KOPT-K1 (cell line): Measurements from ENCODE around the gene JAK1.

Source experiments
- H3K27ac ChIP-seq: fragments of 200-600 bp; sonication (generic); 2 replicates; pipeline ENCODE4 v1.5.1; 2016; ENCODE audit warnings: antibody characterized with exemption, mild to moderate bottlenecking, low read depth, low read length; ENCODE audit not compliant: poor library complexity, severe bottlenecking
- H3K36me3 ChIP-seq: fragments of 200-600 bp; sonication (generic); 2 replicates; pipeline ENCODE4 v1.5.1; 2017; ENCODE audit warnings: antibody characterized with exemption, mild to moderate bottlenecking, low read length, moderate library complexity; ENCODE audit not compliant: insufficient read depth
- H3K9me3 ChIP-seq: fragments of 200-600 bp; sonication (generic); 2 replicates; pipeline ENCODE4 v1.5.1; 2017; ENCODE audit warnings: antibody characterized with exemption, low read length, mild to moderate bottlenecking; ENCODE audit not compliant: insufficient read depth, poor library complexity, severe bottlenecking

Gene JAK1

DNA sequence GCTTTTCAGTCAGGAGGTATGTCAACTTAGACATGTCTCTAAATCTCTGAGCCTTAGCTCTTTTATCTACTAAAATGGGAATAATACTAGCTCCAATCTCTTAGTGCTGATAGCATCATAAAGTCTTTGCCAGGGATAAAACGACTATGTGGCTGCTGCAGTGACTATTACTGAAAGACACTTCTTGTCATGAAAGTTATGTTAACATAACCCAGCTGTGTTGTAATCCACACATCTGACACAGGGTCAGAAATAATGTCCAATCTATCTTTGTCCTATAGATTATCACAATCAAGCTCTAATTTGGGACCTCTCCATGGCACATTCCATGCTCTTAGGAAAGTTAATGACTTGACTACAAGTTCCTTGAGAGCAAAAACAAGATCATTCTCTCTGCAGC, 62.8 kb downstream of the JAK1 start:
- H3K27ac ChIP-seq = no peak overlapping the region

DNA sequence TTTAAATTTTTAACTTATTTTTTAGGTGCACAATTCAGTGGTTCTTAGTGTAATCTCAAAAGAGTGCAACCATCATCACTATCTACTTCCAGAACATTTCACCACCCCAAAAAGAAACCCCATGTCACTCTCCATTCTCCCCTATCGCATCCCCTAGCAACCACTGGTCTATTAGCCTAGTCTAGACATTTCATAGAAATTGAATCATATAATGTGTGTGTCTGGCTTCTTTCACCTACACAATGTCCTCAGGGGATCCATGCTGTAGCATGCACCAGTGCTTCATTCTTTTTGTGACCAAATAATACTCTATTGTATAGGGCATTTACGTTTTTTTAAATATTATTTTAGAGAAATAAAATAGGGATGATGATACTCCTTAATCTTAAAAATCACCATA, 64.7 kb downstream of the JAK1 start:
- Histone ChIP-seq H3K27ac (no peak overlapping the region), H3K9me3 (no peaks in the 10 kb centered on the region), H3K36me3 (no peaks in the 10 kb centered on the region)

More for the DNA sequence above, 62.8 kb downstream of the JAK1 start:
- no peaks in the 10 kb centered on the region for H3K36me3 ChIP-seq
- no peaks in the 10 kb centered on the region for H3K9me3 ChIP-seq

DNA sequence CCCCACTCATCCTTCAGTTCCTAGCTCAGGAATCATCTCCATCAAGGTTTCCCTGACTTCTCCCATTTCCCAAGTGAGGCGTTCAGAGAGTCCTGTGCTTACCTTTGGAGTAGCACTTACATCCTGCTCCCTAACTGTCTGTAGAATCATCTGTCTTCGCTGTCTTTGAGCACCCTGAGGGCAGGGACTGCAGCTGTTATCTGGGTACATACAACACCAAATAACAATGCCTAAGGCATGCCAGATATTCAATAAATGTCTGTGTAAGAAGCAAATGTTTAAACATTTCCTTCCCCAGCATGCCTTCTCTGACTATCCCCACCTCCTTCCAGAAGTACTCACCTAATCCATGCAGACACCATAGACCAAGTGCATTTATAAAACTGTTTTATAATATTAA, 65.4 kb downstream of the JAK1 start:
- H3K27ac ChIP-seq = no peak overlapping the region
- H3K36me3 ChIP-seq = no peaks in the 10 kb centered on the region
- H3K9me3 ChIP-seq = no peaks in the 10 kb centered on the region

DNA sequence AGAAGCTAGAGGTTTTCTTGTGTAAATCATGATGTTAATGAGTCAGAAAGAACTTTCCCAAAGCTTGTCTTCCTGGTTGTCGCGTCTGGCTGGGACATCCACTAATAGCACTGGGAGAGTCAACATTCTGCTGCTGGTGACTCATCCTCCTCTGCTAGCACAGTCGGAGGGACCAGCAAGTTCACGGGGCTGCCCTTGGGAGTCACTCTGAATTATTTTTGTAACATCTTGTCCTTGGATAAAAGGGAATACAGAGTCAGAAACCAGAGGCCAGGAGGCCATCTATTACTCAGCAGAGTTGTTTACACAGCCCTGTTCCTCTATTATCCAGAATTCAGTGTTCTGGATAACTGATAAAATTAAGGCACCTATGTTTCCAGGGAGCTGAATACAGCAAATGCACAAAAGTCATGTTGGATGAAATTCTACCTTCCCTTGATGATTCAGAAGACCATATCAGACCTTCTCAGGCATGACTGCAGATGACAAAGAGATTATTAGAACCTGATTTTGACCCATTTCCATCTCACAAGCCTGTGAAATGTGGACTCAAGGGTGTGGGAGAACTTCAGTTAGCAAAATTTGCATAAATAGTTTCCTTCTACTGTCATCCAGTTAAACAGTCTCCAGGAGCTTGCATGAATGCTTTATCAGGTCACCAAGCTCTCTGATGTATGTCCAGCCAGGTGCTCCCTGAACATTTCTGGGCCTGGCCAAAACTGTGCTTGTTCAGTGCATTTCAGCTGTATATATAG, 68.1 kb downstream of the JAK1 start:
- H3K9me3 ChIP-seq = no peaks in the 10 kb centered on the region
- H3K27ac ChIP-seq = no peak overlapping the region
- H3K36me3 ChIP-seq = no peaks in the 10 kb centered on the region

DNA sequence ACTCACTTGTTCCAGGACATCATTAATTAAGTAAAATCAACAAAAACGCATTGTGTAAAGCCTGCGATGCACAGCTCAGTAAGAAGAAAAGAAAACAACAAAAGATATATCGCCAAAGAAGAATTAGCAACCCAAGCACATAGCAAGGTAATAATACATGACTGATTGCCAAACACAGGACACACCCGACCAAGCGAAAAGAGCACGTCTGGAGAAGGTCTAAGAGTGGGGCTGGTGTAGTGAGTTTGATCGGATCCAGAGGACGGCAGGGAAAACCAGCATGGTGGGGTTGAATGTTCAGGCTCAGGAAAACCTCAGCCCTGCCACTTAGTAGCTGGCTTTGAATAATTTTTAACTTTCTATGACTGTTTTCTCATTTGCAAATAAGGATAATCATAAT, 69.8 kb downstream of the JAK1 start:
- H3K9me3 ChIP-seq = no peaks in the 10 kb centered on the region
- no peak overlapping the region for H3K27ac ChIP-seq
- H3K36me3 ChIP-seq = no peaks in the 10 kb centered on the region

DNA sequence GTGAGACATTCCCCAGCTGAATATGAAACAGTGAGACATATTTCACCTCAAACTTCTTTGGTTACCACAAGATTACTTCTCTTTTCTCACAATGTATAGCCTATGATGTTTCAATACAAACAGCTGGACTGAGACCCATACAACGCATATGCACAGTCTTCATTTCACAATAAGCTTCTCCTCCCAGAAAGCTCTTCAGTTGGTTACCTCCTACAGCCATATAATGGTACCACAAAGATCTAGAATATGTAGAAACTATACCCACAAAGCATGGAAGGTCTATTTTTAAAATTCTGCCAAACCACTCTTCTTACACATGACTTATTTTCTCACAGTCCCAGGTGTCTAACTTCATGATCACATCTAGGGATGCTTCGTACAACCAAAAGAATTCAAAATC, 70.8 kb downstream of the JAK1 start:
- Histone ChIP-seq H3K9me3 (no peaks in the 10 kb centered on the region), H3K27ac (no peak overlapping the region), H3K36me3 (no peaks in the 10 kb centered on the region)

DNA sequence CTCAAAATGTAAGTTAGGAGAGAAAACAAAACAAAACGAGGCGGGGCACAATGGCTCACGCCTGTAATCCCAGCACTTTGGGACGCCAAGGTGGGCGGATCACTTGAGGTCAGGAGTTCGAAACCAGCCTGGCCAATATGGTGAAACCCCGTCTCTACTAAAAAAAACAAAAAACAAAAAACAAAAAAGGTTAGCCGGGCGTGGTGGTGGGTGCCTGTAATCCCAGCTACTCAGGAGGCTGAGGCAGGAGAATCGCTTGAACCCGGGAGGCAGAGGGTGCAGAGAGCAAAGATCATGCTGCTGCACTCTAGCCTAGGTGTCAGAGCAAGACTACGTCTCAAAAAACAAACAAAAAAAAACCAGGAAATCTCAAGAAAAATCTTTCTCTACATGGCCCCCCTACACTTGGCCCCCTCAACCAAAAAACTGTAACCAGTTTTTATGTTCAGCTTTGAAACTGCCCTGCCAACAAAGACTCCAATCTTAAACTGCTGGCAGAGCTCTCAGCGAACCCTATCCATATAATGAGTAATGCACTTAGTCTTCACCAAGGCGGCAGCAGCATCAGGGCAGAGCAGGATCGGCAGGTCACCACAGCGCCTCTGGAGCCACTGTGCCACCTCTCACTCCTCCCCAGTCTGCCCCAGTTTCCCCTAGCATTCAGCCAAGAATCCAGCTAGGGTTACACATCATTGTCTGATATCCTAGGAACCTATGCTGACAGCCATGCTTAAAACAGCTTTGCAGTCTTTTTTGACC, 71.7 kb downstream of the JAK1 start:
- H3K9me3 ChIP-seq = no peaks in the 10 kb centered on the region
- H3K36me3 ChIP-seq = no peaks in the 10 kb centered on the region
- H3K27ac ChIP-seq = no peak overlapping the region

DNA sequence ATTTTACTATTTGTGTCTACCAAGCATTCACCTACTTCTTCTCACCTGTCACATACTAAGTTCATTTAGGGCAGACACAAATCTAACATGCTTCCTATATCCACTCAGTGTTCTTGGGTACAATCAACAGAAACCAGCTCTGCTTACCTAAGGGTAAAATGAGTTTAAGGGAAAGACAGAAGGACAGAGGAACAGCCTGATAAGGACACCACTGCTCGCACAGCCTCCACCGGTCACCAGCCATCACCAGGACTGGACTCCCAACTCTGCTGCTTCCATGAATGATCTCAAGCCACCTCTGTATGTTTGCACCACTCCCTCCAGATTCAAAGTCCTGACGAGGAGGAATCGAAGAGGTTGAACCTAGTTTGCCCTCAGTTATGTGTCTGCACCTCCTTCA, 72.4 kb downstream of the JAK1 start:
- no peak overlapping the region for H3K27ac ChIP-seq
- no peaks in the 10 kb centered on the region for H3K9me3 ChIP-seq
- no peaks in the 10 kb centered on the region for H3K36me3 ChIP-seq

DNA sequence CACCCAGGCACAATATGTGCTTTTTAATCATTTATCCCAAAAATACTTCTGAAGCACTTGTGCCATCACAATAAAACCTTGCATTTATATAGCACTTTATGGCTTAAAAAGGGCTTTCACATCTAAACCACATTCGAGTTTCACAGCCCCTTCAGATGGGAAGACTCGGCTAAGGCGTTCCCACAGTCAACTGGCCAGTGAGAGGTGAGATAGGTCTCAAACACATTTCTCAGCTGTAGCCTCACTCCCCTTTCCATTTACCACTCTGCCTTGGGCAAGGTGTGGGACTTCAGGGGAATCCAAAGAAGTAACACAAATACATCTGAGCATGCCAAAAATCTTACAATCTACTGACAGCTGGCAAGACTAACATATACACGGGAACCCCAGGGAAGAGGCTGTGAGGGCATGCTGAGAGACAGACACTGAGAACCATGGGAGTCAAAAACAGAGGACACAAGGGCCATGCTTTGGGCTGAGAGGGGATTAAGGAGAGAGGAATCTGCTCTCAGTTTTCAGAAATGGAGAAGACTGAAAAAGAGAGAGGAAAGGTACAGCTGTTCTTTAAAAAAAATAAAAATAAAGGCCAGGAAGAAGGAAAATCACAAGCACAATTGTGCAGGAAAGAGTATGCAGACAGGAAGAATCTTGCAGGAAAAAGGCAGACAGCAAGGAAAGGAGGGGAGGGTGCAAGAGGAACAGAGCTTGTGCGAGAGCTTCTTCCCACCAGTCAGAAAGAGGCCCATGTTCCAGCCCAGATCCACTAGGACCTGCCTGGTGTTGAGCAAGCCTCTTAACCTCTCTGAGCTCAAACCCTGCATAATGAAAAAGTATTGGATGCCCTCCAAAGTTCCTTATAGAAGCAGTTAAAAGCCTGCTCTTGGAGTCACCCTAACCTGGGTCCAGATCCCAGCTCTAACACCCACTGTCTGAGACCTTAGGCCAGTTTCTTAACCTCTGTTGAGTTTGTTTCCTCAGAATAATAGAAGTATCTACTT, 73.5 kb downstream of the JAK1 start:
- H3K36me3 ChIP-seq = no peaks in the 10 kb centered on the region
- H3K9me3 ChIP-seq = no peaks in the 10 kb centered on the region
- H3K27ac ChIP-seq = no peak overlapping the region

DNA sequence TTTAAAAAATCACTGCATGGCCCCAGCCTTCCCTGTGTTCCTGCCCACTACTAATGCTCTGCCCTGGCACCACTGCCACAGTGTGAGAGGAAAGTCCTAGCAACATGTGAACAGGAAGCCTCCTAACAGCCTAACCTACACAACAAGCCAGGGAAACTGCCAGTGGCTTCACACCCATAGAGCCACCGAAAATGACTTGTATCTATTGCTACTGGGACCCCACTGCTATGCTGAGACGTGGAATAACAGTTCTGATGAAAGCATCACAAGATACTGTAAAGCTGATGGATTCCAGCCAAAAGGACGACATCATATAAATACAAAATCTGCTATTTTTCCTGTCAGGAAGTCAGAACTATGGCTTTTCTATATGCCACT, 74.9 kb downstream of the JAK1 start:
- Histone ChIP-seq H3K9me3 (no peaks in the 10 kb centered on the region), H3K27ac (no peak overlapping the region), H3K36me3 (no peaks in the 10 kb centered on the region)

DNA sequence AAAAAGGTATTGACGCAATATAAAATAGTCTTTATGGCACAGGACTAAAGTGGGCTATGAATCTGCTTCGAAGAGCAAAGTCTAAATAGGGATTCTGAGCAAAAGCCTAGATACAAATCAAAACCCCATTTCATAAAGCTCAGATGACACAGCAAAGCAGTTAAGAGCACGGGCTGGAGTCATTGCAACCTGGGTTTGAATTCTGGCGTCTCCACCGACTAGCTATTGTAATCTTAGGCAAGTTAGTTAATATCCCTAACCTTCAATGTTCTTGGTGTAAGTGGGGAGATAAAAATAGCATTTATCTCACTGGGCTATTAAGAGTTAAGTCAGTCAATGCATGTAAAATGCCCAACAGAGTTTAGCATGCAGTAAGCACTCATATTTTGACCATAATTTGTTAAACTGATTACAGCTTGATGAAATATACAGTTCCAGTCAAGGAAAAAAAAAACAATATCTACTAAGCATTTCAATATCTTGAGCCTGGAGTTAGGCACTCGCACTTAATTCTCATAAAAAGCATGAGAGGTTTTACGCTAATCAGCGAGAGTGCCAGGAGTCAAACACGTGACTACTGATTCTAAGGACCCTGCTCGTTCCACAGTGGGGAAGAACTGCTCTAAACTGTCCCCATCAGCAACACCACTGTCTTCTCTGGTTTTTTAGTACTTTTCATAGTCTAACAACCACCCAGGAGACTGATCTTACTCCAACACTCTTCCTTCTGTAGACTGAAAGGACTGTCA, 75.5 kb downstream of the JAK1 start:
- Histone ChIP-seq H3K36me3 (no peaks in the 10 kb centered on the region), H3K9me3 (no peaks in the 10 kb centered on the region), H3K27ac (no peak overlapping the region)

DNA sequence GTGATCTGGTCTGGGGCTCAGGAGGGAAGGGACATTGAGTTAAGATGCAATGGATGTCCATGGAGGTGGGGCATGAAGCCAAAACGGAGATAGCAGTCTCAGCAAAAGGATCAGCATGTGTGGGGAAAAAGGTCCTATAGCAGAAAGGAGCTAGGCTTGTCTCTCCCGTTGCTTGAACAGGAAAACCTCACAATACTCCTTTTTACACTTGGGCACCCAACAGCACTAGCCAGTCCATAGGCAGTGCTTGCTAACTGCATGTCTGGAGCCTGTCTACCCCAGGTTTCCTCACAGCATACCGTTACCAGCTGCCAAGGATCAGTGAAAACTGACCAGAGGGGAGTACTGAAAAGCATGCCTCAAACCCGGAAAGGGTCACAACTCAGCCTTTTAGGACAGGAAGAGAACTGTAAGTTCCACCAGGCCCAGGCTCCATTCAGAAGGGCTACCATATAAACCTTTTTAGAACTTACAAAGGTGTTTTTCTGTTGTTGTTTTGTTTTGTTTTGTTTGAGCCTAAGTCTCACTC, 78.6 kb downstream of the JAK1 start:
- Histone ChIP-seq H3K27ac (no peak overlapping the region), H3K36me3 (peaks cover 7% of the 10 kb centered on the region)

DNA sequence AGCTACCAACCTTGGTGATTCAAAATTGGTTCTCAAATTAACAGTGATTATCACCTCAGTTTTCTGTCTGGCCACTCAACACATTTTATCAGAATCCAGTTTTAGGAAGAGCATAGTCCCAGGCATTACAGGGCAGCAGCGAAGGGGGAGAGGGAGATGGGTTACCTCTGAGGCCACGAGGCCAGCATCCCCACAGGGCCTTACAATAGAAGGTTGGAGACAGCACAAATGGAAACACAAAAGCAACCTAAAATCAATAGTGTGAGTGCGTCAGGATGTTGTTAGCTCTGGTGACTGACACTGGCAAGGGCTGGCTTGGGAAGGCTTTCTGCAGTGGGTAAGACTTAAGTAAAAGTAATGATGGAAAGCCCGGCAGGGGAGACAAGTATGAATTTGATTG, 79.5 kb downstream of the JAK1 start:
- Histone ChIP-seq H3K27ac (no peak overlapping the region), H3K36me3 (peaks cover 15% of the 10 kb centered on the region), H3K9me3 (no peaks in the 10 kb centered on the region)

More for the DNA sequence above, 78.6 kb downstream of the JAK1 start:
- no peaks in the 10 kb centered on the region for H3K9me3 ChIP-seq

DNA sequence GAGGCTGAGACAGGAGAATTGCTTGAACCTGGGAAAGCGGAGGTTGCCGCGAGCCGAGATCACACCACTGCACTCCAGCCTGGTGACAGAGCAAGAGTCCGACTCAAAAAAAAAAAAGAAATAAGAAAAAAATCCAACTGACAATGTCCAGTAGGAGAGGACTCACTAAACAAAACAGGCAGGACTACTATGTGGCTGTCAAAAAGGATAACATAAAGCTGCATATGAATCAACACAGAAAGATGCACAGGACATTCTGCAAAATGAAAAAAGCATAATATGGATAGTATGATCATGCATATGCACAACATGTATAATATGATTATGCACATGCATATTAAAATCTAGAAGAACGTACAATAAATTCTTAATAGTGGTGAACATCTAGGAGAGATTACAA, 80.7 kb downstream of the JAK1 start:
- Histone ChIP-seq H3K36me3 (peaks cover 20% of the 10 kb centered on the region), H3K9me3 (no peaks in the 10 kb centered on the region), H3K27ac (no peak overlapping the region)
